IPS-18a (cell line): Measurements from ENCODE around the gene APBA2.

ENCODE experiments used
- H3K27ac ChIP-seq: one replicate; pipeline ENCODE4 v1.5.1; 2013; ENCODE audit warnings: low read length
- H3K27me3 ChIP-seq: one replicate; pipeline ENCODE4 v1.6.1; 2013; ENCODE audit warnings: mild to moderate bottlenecking, low read length; ENCODE audit not compliant: control insufficient read depth, insufficient read depth
- H3K36me3 ChIP-seq: one replicate; pipeline ENCODE4 v1.6.1; 2013; ENCODE audit warnings: low read depth, low read length; ENCODE audit not compliant: control insufficient read depth
- H3K4me1 ChIP-seq: one replicate; pipeline ENCODE4 v1.6.1; 2013; ENCODE audit warnings: low read depth, low read length; ENCODE audit not compliant: control insufficient read depth
- H3K4me3 ChIP-seq: one replicate; pipeline ENCODE4 v1.5.1; 2013; ENCODE audit warnings: low read length
- H3K9ac ChIP-seq: one replicate; pipeline ENCODE4 v1.6.1; 2013; ENCODE audit warnings: mild to moderate bottlenecking, low read length, moderate library complexity
- H3K9me3 ChIP-seq: one replicate; pipeline ENCODE4 v1.6.1; 2013; ENCODE audit warnings: low read depth, low read length; ENCODE audit not compliant: control insufficient read depth

APBA2 gene

DNA sequence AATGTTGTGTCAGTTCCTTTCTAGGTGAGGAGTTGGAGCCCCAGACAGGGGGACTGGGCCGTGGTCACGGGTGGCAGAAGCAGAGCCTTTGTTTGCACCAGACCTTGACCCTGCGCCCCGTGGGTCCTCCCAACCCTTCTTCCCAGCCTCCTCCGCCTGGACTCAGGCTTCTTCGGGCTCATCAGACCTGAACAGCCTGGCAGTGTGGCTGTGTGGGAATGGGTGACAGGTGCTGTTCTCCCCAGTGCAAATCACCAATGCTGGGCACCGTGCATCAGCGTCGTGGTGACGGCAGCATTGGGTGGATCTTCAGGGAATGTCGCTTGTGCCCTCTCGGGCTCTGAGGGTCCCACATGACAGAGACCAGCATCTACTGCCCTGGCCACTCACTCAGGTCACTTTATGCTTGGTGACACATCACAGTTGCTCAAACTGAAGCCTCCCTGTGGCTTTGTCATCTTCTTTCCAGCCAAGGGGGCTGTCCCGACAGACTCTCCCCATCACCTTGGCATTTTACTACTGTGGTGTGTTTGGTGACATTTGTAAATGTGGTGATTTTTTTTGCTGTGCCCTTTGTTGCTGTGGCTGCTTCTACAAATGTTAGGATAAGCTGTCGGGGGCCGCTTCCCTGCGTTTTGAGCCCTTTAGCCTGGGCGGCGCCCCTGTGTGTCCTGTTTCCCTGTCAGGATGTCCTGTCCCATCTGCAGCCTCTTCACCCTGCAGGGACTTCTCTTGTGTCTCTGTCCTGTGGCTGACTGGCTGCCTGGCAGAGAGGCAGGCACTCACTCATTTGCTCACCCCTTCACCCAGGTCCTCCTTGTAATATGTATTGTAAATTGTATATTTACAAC is 14.5 kb downstream of the APBA2 start:
- no peaks in the 10 kb centered on the region for H3K4me1 ChIP-seq
- no peaks in the 10 kb centered on the region for H3K36me3 ChIP-seq
- no peaks in the 10 kb centered on the region for H3K27me3 ChIP-seq
- H3K4me3 ChIP-seq: no peak overlapping the region
- H3K9me3 ChIP-seq: no peaks in the 10 kb centered on the region
- no peak overlapping the region for H3K27ac ChIP-seq
- no peak overlapping the region for H3K9ac ChIP-seq

DNA sequence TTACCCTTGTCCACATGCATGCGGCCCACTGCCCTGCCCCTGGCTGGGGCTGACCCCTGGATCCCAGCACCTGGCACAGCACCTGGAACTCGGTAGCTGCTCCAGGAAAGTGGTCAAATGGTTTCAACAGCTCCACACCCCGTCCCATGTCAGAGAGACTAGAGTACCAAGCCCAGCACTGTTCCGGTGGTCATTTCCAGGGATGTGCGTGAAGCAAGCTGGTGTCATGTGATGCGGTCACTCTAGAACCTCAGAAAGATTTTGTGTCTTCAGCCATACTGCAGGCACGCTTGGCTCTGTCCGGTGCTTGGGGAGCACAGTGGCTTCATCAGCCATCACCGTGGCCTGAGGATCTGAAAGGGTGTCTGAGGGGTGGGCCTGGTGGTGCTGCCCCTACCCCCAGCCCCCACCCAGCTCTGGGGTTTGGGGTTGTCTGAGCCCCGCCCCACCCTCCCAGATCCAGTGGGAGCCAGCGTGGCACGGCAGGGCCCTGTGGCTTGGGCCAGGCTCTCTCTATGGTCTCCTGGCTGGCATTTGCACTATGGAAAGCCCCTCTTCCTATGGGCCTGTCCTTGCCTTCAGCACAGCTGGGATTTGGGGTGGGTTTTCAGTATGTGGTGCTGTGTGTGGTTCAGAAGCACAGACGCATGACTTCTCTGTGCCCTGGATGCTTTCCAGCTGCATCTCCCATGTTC is 15.3 kb downstream of the APBA2 start:
- H3K9me3 ChIP-seq: no peaks in the 10 kb centered on the region
- H3K27me3 ChIP-seq: no peaks in the 10 kb centered on the region
- no peak overlapping the region for H3K4me3 ChIP-seq
- no peaks in the 10 kb centered on the region for H3K36me3 ChIP-seq
- no peak overlapping the region for H3K9ac ChIP-seq
- no peak overlapping the region for H3K27ac ChIP-seq
- H3K4me1 ChIP-seq: no peaks in the 10 kb centered on the region

DNA sequence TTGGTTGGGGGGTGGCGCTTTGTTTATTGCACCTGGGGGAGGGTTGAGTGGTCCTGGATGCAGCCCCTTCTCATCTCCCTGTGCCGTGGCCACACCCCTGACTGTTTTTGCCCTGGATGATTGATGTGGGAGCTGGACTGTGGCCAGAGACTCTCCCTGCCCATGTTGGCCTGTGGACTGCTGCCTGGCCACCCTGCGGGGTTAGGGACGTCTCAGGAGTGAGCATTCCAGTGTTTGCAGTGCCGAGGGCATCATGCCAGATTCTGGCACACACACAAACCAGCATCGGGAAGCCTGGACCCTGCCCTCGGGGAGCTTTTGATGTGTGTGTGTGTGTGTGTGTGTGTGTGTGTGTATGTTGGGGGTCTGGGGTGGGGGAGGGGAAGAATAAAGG is 15.8 kb downstream of the APBA2 start:
- H3K27me3 ChIP-seq: no peaks in the 10 kb centered on the region
- no peaks in the 10 kb centered on the region for H3K4me1 ChIP-seq
- no peaks in the 10 kb centered on the region for H3K36me3 ChIP-seq
- H3K9me3 ChIP-seq: no peaks in the 10 kb centered on the region
- H3K4me3 ChIP-seq: no peak overlapping the region
- no peak overlapping the region for H3K9ac ChIP-seq
- H3K27ac ChIP-seq: no peak overlapping the region

DNA sequence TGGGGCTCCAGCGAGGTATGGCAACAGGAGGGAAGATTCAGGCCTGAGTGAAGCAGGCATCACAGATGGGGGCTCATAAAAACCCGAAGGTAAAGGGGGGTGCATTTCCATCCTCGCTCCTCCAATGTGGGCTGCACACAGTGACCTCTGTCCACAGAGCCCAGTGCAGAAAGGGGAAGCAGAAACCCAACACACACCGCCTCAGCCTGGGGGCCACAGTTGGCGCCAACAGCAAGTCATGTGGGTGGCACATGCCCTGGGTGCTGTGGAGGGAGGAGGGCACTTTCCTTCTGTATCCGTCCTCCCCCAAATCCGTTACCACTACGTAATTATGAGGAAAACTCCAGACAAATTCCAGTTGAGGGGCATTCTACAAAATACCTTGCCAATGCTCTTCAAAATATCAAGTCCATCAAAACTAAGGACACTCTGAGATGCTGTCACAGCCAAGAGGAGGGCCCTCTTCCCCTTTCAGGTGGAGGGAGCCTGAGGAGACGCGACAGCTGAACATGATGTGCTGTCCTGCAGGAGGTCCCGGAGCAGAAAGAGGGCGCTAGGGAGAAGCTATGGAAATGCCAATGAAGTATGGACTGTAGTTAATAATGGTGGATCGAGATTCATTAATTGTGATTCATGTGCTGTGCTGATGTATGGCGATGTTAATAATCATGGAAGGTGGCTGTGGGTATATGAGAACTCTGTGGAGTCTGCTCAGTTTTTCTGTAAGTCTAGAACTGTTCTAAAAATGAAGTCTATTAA is 16.4 kb downstream of the APBA2 start:
- Histone ChIP-seq H3K4me3 (no peak overlapping the region), H3K9me3 (no peaks in the 10 kb centered on the region), H3K4me1 (no peaks in the 10 kb centered on the region), H3K9ac (no peak overlapping the region), H3K36me3 (no peaks in the 10 kb centered on the region), H3K27ac (no peak overlapping the region), H3K27me3 (no peaks in the 10 kb centered on the region)

DNA sequence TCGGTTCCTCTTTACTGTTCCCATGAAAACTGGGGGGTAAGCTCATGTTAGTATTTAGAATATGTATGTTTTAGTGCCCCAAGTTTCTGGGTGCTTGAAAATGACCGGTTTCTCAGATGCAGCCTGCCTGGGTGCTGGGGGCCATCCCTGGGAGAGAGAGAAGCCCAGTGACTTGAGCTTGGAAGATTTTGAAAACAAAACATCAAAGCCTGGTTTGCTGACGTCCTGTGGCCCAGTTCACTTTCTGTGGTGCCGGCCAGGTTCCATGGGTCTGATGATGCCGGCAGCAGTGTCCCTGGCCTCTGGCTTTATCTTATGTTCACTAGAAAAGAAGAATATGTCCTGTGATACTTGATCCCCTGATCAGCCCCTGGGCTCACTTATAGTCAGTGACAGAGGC is 17.1 kb downstream of the APBA2 start:
- H3K4me3 ChIP-seq: no peak overlapping the region
- H3K4me1 ChIP-seq: no peaks in the 10 kb centered on the region
- H3K27ac ChIP-seq: no peak overlapping the region
- H3K9ac ChIP-seq: no peak overlapping the region
- no peaks in the 10 kb centered on the region for H3K36me3 ChIP-seq
- no peaks in the 10 kb centered on the region for H3K9me3 ChIP-seq
- no peaks in the 10 kb centered on the region for H3K27me3 ChIP-seq

DNA sequence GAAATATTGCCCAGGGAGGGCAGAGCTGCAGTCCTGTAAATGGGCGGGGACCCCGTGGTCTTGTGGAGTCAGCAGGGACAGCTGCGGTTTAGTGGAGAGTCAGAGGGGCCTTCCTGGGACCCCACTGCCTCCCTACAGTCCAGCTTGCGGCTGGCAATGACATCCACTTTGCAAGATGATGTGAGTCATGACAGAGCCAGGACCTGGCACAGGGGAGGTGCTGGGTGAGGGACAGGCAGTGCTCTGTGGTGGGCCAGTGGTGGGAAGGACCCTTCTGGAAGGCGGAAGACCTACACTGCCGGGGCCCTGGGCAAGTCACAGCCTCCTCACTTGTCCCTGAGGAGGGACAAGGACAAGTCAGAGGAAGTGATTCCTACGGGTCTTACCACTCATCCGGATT is 17.8 kb downstream of the APBA2 start:
- Histone ChIP-seq H3K9ac (no peak overlapping the region), H3K4me3 (no peak overlapping the region), H3K4me1 (no peaks in the 10 kb centered on the region), H3K9me3 (no peaks in the 10 kb centered on the region), H3K36me3 (no peaks in the 10 kb centered on the region), H3K27ac (no peak overlapping the region), H3K27me3 (no peaks in the 10 kb centered on the region)

DNA sequence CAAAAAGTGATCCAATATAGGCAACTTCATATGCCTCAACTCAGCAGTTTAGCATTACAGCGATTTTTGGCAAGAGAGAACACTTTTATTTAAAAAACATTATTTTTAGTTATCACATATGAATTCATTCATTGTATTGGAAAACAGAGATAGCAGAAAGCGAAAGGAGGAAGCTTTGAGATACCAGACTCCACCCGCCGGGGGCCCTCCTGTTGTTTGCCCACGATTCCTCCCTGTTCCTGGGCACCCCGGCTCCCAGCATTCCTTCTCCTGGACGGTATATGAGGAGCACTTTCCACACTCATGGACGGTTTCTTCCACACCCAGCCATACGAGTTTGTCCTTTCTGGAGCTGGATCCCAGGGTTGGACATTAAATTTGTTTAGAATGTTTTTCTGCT is 18.2 kb downstream of the APBA2 start:
- Histone ChIP-seq H3K27me3 (no peaks in the 10 kb centered on the region), H3K36me3 (no peaks in the 10 kb centered on the region), H3K9me3 (no peaks in the 10 kb centered on the region), H3K27ac (no peak overlapping the region), H3K4me1 (no peaks in the 10 kb centered on the region), H3K9ac (no peak overlapping the region), H3K4me3 (no peak overlapping the region)

DNA sequence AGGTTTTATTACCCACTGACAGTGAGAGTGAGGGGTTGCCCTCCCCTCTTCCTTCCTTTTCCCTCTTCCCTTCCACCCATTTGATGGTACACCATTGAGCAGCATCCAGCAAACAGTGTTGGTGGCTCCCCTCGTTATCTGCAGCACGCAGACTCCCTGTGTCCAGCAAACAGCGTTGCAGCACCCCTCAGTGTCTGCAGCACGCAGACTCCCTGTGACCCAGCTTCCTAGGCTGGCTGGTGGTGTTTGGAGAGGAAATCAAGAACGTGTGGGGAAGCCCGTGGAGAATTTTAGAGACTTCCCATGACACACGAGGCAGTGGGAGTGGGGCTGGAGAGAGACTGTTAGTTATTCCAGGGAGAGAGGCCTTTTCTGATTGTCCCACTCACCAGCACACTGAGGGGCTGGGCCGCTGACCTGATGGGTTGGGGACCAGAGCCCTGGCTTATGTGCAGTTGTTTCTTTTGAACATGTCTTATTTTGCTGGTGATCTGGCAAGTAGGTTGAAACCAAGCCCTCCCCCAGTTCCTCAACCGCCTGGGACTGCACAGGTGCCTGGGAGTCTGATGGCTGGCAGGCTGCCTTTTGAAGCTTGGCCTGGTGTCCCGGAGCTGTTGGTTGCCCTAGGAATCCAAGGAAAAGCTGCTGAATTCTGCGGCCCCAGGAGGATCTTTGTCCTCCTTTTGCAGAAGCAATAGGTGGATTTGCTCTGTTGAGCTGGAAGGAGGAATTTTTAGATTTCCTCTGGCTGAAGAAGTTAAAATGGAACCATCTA is 19.0 kb downstream of the APBA2 start:
- H3K9ac ChIP-seq: no peak overlapping the region

DNA sequence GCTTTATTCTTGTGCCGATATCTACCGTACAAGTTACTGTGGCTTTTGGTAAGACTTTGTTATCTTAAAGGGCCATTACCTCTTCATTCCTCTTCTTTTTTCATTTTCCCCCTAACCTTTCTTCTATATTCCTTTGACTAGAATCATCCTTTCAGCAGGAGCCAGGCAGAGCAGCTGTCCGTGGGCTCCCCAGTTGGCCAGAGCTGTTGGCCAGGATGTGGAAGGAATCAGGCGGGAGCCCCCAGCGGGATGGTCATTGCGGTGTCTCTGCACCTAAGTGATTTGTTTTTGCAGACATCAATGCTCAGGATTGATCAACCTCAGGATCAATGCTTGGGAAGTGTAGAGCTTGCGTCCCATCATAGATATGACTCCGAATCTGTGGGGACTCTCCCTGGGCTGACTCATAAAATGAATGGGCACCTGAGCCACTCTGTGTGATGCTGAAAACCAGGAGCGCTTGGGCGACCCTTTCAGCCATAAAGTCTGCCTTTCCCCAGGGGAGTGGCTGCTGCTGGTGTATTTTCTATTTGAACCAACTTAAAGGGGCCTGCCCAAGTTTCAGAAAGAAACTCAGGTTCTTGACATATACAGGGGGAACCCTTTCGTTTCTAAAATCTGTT is 21.7 kb downstream of the APBA2 start:
- no peaks in the 10 kb centered on the region for H3K9me3 ChIP-seq
- H3K4me3 ChIP-seq: no peak overlapping the region
- no peak overlapping the region for H3K9ac ChIP-seq
- no peaks in the 10 kb centered on the region for H3K27me3 ChIP-seq
- no peaks in the 10 kb centered on the region for H3K36me3 ChIP-seq
- H3K4me1 ChIP-seq: peaks cover 11% of the 10 kb centered on the region
- no peak overlapping the region for H3K27ac ChIP-seq

More for the DNA sequence above, 19.0 kb downstream of the APBA2 start:
- Histone ChIP-seq H3K9me3 (no peaks in the 10 kb centered on the region), H3K4me1 (no peaks in the 10 kb centered on the region), H3K4me3 (no peak overlapping the region), H3K36me3 (no peaks in the 10 kb centered on the region), H3K27me3 (no peaks in the 10 kb centered on the region), H3K27ac (no peak overlapping the region)

DNA sequence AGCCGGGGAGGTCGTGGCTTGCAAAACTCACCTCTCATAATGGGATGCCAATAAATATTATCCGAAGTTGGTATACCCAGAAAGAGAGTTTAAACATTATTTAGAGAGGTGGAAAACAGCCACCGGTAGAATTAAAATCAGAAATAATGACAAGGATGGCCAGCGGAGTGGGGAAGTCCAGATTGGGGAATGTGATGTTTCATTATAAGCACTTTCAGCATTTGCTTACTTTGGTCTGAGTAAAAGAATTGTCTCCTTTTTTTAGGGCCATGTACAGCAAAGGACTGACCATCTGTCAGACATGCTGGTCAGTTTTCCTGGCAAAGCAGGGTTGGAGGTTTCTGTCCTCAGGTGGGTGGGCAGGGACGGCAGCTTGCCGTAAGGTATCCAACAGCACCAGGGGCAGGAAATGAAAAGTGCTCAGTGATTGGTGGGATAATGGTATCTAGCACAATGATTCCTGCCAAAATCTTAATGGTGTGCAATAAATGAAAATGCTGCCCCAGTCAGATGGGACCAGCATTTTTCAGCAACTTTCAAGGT is 24.3 kb downstream of the APBA2 start:
- no peaks in the 10 kb centered on the region for H3K27me3 ChIP-seq
- H3K9me3 ChIP-seq: no peaks in the 10 kb centered on the region
- H3K4me3 ChIP-seq: no peak overlapping the region
- no peaks in the 10 kb centered on the region for H3K36me3 ChIP-seq
- no peak overlapping the region for H3K27ac ChIP-seq
- peaks cover 16% of the 10 kb centered on the region for H3K4me1 ChIP-seq
- H3K9ac ChIP-seq: no peak overlapping the region
